SK-N-MC (cell line): ENCODE measurements around the gene RHOT2.

Source experiments
- EZH2 ChIP-seq: fragments of 200-600 bp; sonication (generic); IDR thresholded peaks from one replicate; pipeline ENCODE4 v1.6.1; 2017; ENCODE audit warnings: antibody characterized with exemption
- POLR2AphosphoS5 ChIP-seq: IDR thresholded peaks from 2 replicates; pipeline ENCODE4 v1.6.1; 2012; ENCODE audit warnings: mild to moderate bottlenecking, low read depth, low read length, borderline replicate concordance

DNA sequence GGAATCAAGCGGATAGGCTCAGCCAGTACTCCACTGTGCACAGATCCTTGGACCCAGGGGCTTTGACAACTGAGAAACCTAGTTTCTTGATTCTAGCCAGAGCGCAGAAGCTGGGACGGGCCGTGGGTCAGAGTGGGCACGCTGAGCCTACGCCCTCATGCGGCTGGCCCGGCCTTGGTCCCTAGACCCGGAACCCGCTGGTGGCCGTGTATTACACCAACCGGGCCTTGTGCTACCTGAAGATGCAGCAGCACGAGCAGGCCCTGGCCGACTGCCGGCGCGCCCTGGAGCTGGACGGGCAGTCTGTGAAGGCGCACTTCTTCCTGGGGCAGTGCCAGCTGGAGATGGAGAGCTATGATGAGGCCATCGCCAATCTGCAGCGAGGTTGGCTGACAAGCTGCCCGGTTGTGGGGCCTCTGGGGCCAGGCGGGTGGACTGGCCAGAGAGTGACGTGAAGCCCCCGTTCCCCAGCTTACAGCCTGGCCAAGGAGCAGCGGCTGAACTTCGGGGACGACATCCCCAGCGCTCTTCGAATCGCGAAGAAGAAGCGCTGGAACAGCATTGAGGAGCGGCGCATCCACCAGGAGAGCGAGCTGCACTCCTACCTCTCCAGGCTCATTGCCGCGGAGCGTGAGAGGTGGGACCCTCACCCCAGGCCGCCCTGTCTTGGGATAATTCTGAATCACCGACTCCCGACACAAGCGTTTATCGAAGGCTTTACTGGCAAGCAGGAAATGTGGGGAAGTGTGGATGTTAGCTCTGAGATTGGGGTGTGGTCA, 13.2 kb downstream of the RHOT2 start:
- no peak for TF ChIP-seq POLR2AphosphoS5
- TF ChIP-seq EZH2 = no peak
